Stimulated activated memory B cell treated with anti-CD40 and anti-IgM and Interleukin-4, amounts not matched to agents 10 μg/mL and 1 μg/mL and 100 μg/mL, for 72 hours (primary cell): ENCODE measurements around the gene CACYBP.
"Not testable (repeated sequence)": the region's sequence is repeated elsewhere in the genome, so short reads cannot be mapped to it uniquely, and the experiment has no call there.

Experiments
- ATAC-seq: fragments of 150-1000 bp; cut with Tn5 transposase; 2 replicates; pipeline ENCODE4 v1.10.0; 2021
- H3K27ac Mint-ChIP-seq: one replicate; pipeline ENCODE4 v1.8.0; 2022; ENCODE audit warnings: mild to moderate bottlenecking, mixed read lengths
- H3K27me3 Mint-ChIP-seq: one replicate; pipeline ENCODE4 v1.8.0; 2022; ENCODE audit warnings: mixed read lengths
- H3K36me3 Mint-ChIP-seq: one replicate; pipeline ENCODE4 v1.8.0; 2022; ENCODE audit warnings: mixed read lengths
- H3K4me1 Mint-ChIP-seq: one replicate; pipeline ENCODE4 v1.8.0; 2022; ENCODE audit warnings: mixed read lengths
- H3K4me3 Mint-ChIP-seq: one replicate; pipeline ENCODE4 v1.8.0; 2022; ENCODE audit warnings: mild to moderate bottlenecking, moderate library complexity, mixed read lengths
- H3K9me3 Mint-ChIP-seq: one replicate; pipeline ENCODE4 v1.8.0; 2022; ENCODE audit warnings: mixed read lengths

CACYBP gene

DNA sequence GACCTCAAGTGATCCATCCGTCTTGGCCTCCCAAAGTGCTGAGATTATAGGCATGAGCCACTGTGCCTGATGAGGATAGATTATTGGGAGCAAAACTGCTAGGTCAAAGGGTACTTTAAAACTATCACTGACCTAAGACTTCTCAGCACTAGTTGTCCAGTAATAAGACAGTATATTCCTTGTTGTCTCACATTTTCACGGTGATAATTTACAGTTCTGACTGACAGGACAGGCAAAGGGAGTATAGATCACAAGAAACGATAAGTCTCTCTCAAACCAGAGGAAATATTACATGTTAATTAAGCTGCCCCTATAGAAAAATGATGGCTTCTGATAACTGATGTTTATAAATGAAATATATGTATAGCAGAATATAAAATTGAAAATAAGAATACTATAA is 19.8 kb downstream of the CACYBP start:
- H3K4me1 Mint-ChIP-seq, result peaks cover 39% of the 10 kb centered on the region
- no peaks in the 10 kb centered on the region for H3K27me3 Mint-ChIP-seq
- H3K4me3 Mint-ChIP-seq, result no peak overlapping the region
- no peak for ATAC-seq
- H3K27ac Mint-ChIP-seq, result no peak overlapping the region
- H3K9me3 Mint-ChIP-seq, result no peaks in the 10 kb centered on the region
- peaks cover 41% of the 10 kb centered on the region for H3K36me3 Mint-ChIP-seq

DNA sequence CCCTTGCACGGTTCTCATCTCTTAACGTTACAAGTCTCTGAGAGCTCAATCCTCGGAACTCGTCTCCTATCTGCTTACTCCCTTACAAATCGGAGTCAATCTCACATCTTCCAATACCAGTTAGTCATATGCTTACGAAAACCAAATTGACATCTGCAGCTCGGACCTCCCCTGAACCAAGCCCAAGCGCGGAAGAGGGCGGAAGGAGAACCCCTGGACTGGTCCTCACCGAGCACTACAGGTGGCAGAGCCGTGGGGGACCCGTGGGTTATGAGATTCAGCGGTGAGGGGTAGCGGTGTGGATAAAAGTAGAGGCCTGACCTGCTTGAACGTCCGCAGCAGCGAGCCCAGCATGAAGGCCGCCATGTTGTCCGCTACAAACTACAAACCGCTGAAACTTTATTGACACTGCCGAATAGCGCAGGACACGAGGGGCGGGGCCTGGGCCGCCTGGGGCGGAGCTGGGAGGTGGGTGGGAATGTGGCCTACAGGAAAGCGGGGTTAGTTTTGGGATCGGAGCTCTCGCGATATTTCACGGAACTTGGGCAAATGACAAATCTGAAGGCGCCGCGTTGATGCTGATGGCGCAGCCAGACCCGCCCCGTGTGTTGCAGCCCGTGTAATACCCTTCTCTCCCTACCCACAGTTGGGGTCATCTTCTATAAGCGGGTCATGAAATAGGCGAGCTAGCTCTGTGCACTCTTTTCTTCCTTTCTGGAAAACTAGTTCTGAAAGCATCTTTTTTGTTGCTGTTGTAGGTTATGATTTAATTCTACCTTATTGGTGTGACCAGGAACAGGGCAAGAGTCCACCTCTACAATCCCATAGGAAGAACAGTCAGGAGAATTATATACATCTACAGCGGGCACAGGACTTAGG is 23.5 kb downstream of the CACYBP start, which contains the start of gene MRPS14:
Gene MRPS14 (minus strand): TSS at position 383 of the 879 bp plus-strand sequence. CDS start 17 bp downstream, at position 366.
- Mint-ChIP-seq H3K27ac (peak within 1 kb of the TSS; percentile 87), H3K4me1 (peaks cover 26% of the 10 kb centered on the region), H3K9me3 (no peaks in the 10 kb centered on the region), H3K4me3 (peak within 1 kb of the TSS; percentile 88), H3K36me3 (peaks cover 11% of the 10 kb centered on the region), H3K27me3 (no peaks in the 10 kb centered on the region)
- peak; percentile 97 for ATAC-seq

DNA sequence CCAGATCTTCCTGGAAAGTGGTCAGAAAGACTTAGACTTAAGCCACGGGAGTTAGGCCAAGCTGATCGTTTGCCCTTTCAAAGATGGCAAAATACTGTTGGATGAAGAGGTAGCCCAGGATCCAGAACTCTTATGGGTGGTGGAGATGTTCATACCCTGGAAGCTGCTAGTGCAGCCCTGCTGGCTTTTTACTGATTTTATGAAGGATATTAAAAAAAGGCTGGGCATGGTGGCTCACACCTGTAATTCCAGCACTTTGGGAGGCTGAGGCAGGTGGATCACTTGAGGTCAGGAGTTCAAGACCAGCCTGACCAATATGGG is 24.1 kb downstream of the CACYBP start:
- Mint-ChIP-seq H3K27ac (peak overlapping the region; percentile 87), H3K36me3 (peaks cover 11% of the 10 kb centered on the region), H3K4me3 (peak overlapping the region; percentile 88), H3K4me1 (peaks cover 26% of the 10 kb centered on the region)
- ATAC-seq, H3K9me3 Mint-ChIP-seq, H3K27me3 Mint-ChIP-seq: not testable (repeated sequence)

DNA sequence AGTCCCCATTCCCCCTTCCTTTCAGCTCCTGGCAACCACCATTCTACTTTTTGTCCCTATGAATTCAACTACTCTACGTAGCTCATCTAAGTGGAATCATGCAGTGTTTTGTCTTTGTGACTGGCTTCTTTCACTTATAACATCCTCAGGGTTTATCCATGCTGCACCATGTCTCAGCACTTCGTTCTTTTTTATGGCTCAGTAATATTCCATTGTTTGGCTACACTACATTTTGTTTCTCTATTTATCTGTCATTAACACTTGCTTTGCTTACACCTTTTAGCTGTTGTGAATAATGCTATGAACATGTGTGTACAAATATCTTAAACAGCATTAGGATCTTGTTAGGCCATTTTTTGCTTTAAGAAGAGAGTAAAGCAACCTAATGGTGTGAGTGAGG is 25.0 kb downstream of the CACYBP start:
- no peak for ATAC-seq
- H3K4me1 Mint-ChIP-seq, result peaks cover 34% of the 10 kb centered on the region
- no peak overlapping the region for H3K27ac Mint-ChIP-seq
- H3K27me3 Mint-ChIP-seq, result no peaks in the 10 kb centered on the region
- H3K36me3 Mint-ChIP-seq, result peaks cover 11% of the 10 kb centered on the region
- H3K9me3 Mint-ChIP-seq, result no peaks in the 10 kb centered on the region
- no peak overlapping the region for H3K4me3 Mint-ChIP-seq

DNA sequence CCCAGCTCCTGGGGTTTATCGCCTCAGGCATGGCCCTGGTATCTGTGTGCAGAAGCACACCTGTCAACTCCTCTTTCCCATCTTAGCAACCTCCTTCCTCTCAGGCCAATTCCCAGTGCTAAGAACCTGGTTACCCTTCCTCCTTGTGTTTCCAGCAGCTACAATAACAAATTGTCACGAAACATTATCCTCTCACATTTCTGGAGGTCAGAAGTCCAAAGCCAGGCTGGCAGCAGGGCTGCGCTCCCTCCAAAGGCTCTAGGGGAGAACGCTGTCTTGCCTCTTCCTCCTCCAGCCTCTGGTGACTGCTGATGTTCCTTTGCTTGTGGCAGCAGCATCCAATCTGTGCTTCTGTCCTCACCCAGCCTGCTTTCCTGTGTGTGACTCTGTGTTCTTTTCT is 34.2 kb downstream of the CACYBP start:
- Mint-ChIP-seq H3K4me3 (no peak overlapping the region), H3K4me1 (peaks cover 9% of the 10 kb centered on the region), H3K27ac (no peak overlapping the region), H3K27me3 (no peaks in the 10 kb centered on the region), H3K9me3 (no peaks in the 10 kb centered on the region), H3K36me3 (no peaks in the 10 kb centered on the region)
- ATAC-seq, result no peak

DNA sequence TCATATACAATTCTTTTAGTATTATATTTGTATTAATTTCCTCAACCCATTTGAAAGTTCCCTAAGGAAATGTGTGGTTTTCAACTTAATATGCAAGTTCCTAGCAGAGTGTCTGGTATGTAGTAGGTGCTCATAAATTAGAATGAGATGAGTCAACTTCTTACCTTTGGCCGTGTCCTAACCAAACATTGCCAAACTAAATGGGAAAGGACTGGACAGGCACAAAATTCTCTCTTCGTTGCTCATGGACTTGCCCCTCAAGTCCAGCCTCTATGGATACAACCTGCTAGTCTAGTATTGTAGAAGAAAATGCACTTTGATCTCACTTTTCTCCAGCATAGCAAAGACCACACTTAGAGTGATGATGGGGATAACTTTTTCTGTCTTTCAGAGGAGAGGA is 35.0 kb downstream of the CACYBP start:
- no peak for ATAC-seq

DNA sequence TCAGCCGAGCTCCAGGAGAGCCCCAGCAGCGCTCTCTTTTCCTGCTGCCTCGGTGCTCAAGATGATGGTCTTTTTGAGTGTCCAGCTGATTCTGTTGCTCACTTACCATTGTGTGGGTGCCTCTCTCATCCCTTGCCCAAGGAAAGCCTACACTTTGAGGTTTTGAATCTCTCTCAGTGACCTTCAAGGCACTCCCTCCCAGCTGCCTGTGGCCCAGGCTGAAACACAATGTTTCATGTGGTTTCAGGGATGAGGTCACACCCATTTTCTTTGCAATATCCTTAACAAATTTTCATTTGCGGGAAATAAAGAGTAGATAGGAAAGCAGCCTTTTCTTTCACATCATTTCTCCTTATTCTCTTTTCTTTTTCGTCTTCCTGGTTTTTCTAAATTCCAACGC is 36.1 kb downstream of the CACYBP start:
- Mint-ChIP-seq H3K27ac (no peak overlapping the region), H3K36me3 (no peaks in the 10 kb centered on the region), H3K4me1 (no peaks in the 10 kb centered on the region), H3K27me3 (no peaks in the 10 kb centered on the region), H3K4me3 (no peak overlapping the region), H3K9me3 (no peaks in the 10 kb centered on the region)
- ATAC-seq, result no peak

More for the DNA sequence above, 35.0 kb downstream of the CACYBP start:
- H3K27me3 Mint-ChIP-seq, result no peaks in the 10 kb centered on the region
- peaks cover under 1% of the 10 kb centered on the region for H3K4me1 Mint-ChIP-seq
- H3K36me3 Mint-ChIP-seq, result no peaks in the 10 kb centered on the region
- H3K27ac Mint-ChIP-seq, result no peak overlapping the region
- no peak overlapping the region for H3K4me3 Mint-ChIP-seq
- H3K9me3 Mint-ChIP-seq, result no peaks in the 10 kb centered on the region

DNA sequence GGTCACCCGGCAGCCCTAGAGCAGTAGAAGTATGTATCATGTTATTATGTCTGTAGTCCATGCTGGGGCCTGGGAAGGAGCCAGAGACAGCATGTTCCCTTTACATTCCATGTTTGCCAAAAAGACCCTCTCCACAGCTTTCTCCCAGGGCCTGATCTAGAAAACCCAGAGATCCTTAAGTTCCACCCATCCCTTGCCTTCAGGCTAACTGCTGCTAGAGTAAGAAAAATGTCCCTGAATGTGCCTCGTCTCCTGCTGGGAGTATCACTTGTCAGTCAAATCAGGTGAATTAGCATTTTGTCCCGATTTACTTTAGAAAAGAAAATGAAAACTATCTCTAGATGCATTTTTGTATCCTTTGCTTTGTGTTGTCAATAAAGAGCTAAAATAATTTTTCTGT is 36.7 kb downstream of the CACYBP start:
- Mint-ChIP-seq H3K4me1 (no peaks in the 10 kb centered on the region), H3K4me3 (no peak overlapping the region), H3K36me3 (no peaks in the 10 kb centered on the region), H3K27me3 (no peaks in the 10 kb centered on the region), H3K9me3 (no peaks in the 10 kb centered on the region), H3K27ac (no peak overlapping the region)
- ATAC-seq, result no peak

DNA sequence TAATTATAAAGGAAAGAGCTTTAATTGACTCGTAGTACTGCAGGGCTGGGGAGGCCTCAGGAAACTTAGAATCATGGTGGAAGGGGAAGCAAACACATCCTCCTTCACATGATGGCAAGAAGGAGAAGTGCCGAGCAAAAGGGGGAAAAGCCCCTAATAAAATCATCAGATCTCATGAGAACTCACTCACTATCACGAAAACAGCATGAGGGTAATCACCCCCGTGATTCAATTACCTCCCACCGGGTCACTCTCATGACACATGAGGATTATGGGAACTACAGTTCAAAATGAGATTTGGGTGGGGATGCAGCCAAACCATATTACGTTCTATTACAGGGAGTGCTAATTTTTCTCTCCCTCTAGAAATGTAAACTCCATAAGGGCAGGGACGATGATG is 37.7 kb downstream of the CACYBP start:
- H3K9me3 Mint-ChIP-seq, result no peaks in the 10 kb centered on the region
- no peak overlapping the region for H3K4me3 Mint-ChIP-seq
- H3K27ac Mint-ChIP-seq, result no peak overlapping the region
- no peaks in the 10 kb centered on the region for H3K27me3 Mint-ChIP-seq
- ATAC-seq, result no peak
- H3K4me1 Mint-ChIP-seq, result no peaks in the 10 kb centered on the region
- no peaks in the 10 kb centered on the region for H3K36me3 Mint-ChIP-seq

DNA sequence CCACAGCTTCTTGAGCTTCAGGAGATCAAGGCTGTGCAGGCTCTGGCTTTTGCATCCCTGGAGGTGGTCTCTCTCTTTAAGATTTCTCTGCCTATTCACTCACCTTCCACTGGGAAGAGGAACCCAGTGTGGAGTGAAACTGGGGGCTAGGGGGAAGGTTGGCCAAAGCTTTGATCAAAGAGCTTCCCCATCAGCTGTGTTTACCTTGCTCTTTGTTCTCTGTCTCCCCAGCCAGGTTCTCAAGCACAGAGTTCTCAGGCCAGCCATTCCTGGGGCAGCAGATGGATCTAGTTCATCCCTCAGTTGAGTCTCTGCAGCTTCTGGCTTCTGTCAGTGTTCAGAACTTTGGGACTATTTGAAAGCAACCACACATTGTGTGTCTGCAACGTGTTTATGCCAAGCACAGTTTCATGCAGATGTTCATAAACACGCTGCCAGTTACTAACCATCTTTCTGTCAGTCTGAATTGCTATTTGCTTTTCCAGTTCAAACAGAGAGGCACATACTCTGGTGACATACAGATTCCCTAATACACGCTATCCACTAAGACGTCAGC is 40.7 kb downstream of the CACYBP start:
- ATAC-seq, result peak; percentile 12
- H3K9me3 Mint-ChIP-seq, result no peaks in the 10 kb centered on the region
- H3K27ac Mint-ChIP-seq, result no peak overlapping the region
- peaks cover 15% of the 10 kb centered on the region for H3K27me3 Mint-ChIP-seq
- H3K4me3 Mint-ChIP-seq, result no peak overlapping the region
- no peaks in the 10 kb centered on the region for H3K4me1 Mint-ChIP-seq
- no peaks in the 10 kb centered on the region for H3K36me3 Mint-ChIP-seq

DNA sequence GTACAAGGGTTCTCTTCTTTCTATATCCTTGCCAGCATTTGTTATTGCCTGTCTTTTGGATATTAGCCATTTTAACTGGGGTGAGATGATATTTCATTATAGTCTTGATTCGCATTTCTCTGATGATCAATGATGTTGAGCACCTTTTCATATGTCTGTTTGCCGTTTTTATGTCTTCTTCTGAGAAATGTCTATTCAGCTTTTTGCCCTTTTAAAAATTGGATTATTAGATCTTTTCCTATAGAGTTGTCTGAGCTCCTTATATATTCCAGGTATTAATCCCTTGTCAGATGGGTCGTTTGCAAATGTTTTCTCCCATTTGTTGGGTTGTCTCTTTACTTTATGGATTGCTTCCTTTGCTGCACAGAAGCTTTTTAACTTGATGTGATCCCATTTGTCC is 42.9 kb downstream of the CACYBP start:
- no peak for ATAC-seq
- Mint-ChIP-seq H3K4me3 (no peak overlapping the region), H3K27ac (no peak overlapping the region), H3K27me3 (peaks cover 34% of the 10 kb centered on the region), H3K4me1 (no peaks in the 10 kb centered on the region), H3K9me3 (no peaks in the 10 kb centered on the region), H3K36me3 (no peaks in the 10 kb centered on the region)

DNA sequence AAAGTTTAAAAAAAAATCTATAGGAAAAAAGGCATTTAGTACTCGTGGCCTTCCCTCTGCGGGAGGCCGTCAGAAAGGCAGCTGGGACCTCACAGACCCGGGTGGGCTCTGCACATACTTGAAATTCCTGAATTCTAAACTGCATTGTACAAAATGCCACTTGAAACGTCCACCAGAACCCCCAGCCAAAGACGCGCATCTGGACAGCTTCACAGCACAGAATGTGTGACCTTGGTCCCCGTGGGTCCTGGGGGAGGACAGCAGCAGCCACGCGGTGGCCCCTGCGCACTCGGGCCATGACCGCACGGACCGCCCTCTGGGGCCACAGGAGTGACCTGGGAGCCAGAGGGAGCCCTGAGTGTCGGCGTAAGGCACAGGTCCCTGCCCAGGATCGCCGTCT is 44.1 kb downstream of the CACYBP start:
- Mint-ChIP-seq H3K9me3 (no peaks in the 10 kb centered on the region), H3K4me1 (no peaks in the 10 kb centered on the region), H3K36me3 (no peaks in the 10 kb centered on the region), H3K4me3 (no peak overlapping the region), H3K27ac (no peak overlapping the region), H3K27me3 (peaks cover 46% of the 10 kb centered on the region)
- ATAC-seq, result no peak

DNA sequence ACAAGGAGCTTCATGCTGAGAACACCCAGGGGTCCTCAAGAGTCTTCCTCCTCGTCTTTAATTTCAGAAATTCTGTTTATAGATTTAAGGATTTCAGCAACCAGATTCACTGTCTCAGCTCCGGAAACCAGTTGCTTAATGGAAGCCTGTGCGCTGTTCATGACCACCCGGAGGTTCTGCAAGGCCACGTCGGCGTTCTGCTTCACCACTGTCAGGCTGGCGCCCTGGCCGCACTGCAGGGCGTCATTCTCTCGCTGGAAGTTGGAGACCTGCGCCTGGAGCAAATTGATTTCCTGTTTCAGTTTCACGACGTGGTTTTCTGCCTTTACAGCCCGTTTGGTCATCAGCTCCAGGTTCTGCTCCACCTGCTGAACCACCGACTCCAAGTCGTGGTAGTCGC is 44.8 kb downstream of the CACYBP start:
- not testable (repeated sequence) for H3K9me3 Mint-ChIP-seq, H3K4me1 Mint-ChIP-seq, H3K27ac Mint-ChIP-seq, H3K36me3 Mint-ChIP-seq, H3K4me3 Mint-ChIP-seq, ATAC-seq
- H3K27me3 Mint-ChIP-seq, result peaks cover 54% of the 10 kb centered on the region

DNA sequence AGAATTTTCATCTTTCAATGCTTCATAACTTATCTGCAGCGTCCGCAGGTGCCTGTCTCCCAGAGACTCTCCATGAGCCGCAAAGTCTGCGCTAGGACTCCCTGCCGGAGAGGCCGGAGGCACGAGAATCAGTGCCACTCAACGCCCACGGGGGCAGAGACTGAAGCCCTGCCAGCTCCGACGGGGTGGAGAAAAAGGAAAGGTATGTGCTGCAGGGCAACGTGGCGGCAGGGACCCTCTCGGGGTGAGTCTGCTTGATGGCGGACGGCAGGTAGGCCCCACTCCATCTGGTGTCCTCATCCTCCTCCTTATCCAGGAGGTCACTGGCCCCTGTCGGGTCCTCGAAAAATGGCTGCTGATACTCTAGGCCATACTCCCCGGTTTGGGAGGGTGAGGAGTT is 45.4 kb downstream of the CACYBP start:
- H3K36me3 Mint-ChIP-seq, result no peaks in the 10 kb centered on the region
- ATAC-seq, result no peak
- H3K27me3 Mint-ChIP-seq, result peaks cover 58% of the 10 kb centered on the region
- H3K4me1 Mint-ChIP-seq, result no peaks in the 10 kb centered on the region
- no peak overlapping the region for H3K4me3 Mint-ChIP-seq
- H3K27ac Mint-ChIP-seq, result no peak overlapping the region
- no peaks in the 10 kb centered on the region for H3K9me3 Mint-ChIP-seq

DNA sequence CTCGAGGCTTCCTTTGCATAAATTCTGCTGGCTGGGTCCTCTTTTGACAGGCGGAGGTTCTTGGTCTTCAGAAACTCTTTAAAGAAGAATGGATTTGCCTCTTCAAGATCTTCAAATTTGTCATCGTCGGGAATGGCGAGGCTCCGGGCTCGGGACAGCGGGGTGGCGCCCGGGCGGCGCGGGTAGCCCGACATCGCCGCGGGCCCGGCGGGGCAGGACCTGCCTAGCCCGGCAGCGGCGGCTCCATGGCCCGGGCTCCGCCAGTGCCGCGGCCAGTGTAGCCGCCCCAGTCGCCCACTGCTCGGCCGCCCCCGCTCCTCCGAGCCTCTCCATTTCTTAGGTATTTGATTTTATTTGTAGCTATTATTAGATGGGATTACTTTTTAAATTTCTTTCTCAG is 45.8 kb downstream of the CACYBP start:
- Mint-ChIP-seq H3K4me1 (no peaks in the 10 kb centered on the region), H3K27me3 (peaks cover 59% of the 10 kb centered on the region), H3K9me3 (no peaks in the 10 kb centered on the region), H3K36me3 (no peaks in the 10 kb centered on the region), H3K27ac (no peak overlapping the region), H3K4me3 (no peak overlapping the region)
- ATAC-seq, result peak; percentile 70

DNA sequence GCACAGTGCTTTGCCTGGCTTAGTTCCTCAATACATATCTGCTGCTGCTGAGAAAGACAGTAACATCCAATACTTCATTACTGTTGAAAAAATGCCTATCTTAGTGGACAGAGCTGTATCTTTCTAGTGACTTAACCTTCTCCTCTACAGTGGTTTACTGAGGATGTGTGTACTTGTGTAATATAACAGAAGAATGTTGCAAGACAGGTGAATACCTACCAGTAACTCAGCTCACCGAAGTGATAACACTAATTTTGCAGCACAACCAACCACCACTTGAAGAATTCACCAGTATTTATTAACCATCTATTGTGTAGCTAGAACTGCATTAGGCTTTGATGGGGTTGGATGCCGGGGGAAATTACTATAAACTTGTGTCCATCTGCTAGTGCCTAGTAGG is 51.2 kb downstream of the CACYBP start:
- Mint-ChIP-seq H3K9me3 (no peaks in the 10 kb centered on the region), H3K27me3 (peaks cover 95% of the 10 kb centered on the region), H3K4me1 (no peaks in the 10 kb centered on the region), H3K4me3 (no peak overlapping the region), H3K36me3 (no peaks in the 10 kb centered on the region), H3K27ac (no peak overlapping the region)
- ATAC-seq, result no peak
